Pons (tissue), 1 donor: Measurements from ENCODE around the gene UNC119B.

Experiments used
- DNase-seq: peaks from one replicate; pipeline ENCODE4 v3.0.0-alpha.2; 2016; ENCODE audit warnings: low spot score

The UNC119B gene

DNA sequence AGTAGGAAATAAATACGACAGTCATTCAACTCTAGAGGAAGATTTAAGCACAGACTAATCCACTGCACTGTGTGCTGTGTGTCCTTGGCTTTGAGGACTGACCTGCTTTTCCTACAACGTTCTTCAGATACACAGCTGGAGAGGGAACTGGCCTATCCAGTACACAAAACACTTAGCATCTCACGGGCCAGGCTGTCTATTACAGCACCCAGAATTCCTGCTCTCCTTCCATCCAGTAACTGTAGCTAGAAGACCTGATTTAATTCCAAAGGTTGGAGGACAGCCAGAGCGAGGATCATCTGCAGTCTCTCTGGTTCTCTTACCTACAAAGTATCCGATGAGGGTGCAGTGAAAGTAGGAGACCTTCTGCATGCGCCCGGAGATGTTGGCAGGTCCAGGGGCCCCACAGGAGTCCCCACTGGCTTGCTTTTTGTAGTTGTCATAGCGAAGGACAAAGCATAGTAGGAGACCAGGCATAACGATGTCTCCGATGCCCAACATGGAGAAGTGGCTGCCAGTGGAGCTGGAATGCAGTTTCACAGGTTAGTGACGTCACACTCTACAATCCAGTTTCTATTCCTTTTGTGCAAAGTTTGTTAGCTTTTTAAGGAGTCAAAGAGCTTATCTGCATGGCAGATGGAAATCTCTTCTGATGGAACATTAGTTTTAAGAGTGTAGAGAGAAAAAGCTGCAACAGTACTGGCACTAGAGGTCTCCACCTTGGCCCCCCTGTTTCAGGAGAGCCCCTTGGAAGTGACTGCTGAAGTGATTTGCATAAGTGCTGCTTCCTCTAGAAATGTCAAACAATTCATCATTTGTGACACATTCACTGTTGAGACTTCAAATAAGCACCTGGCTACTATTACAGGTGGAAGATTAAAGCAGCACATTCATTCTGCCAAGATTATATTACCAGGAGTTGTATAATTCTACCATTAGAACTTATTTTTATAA, 57.1 kb downstream of the UNC119B start:
- no peak for DNase-seq

GRCh38 chr12:120771097-120771496, 60.8 kb downstream of the UNC119B start:
- no peak for DNase-seq
